ENCODE results near the gene PEX12.

PEX12 gene

DNA sequence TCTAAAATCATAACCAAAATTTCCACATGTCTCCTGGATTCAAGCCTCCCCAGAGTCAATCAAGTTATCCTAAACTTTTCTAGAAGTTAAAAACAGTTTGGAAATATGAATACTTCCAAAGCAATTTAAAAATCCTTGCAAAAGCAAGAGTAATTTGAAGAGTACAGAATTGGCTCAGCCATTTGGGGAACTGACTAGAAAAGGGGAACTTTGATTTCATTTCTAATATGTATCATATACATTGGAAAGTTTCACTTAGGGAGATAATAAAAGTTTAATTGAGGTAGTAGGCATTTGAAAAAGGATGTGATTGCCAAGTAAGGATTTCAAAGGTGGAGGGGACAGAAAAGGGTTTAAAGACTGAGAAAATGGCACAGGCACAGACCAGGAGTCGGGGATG is 31.9 kb downstream of the PEX12 start:
- Histone ChIP-seq H4K8ac (ENCODE audit: low read length) (no peak overlapping the region), H2AFZ (ENCODE audit: low read depth, low read length) (no peak overlapping the region), H3K9me3 (ENCODE audit: control insufficient read depth, low read length) (no peaks in the 10 kb centered on the region), H3K23ac (ENCODE audit: low read length in 2 of 2) (no peak overlapping the region), H3K36me3 (ENCODE audit: control insufficient read depth in 1 of 2, insufficient read depth in 2 of 2, low read depth in 1 of 2, low read length in 2 of 2) (no peaks in the 10 kb centered on the region), H3K4me2 (ENCODE audit: low read length, poor library complexity, severe bottlenecking) (no peak overlapping the region), H4K91ac (ENCODE audit: low read length) (no peak overlapping the region), H3K4me1 (ENCODE audit: control insufficient read depth, insufficient read depth, low read depth, low read length) (no peaks in the 10 kb centered on the region), H3K9ac (ENCODE audit: low read length) (no peak overlapping the region), H3K27me3 (ENCODE audit: control insufficient read depth in 1 of 2, insufficient read depth in 1 of 2, low read length in 2 of 2) (peaks cover 19 to 39% of the 10 kb centered on the region in 2 experiments), H3K14ac (ENCODE audit: low read length in 2 of 2) (no peak overlapping the region), H3K4ac (ENCODE audit: low read depth in 1 of 2, low read length in 2 of 2) (no peak overlapping the region), H3K27ac (ENCODE audit: low read length, poor library complexity, severe bottlenecking) (no peak overlapping the region), H3K18ac (ENCODE audit: low read depth in 1 of 2, low read length in 2 of 2) (no peak overlapping the region), H3K4me3 (ENCODE audit: insufficient read depth in 1 of 2, low read depth in 1 of 2, low read length in 2 of 2) (no peak overlapping the region), H2BK12ac (ENCODE audit: low read length in 2 of 2) (no peak overlapping the region), H2BK120ac (ENCODE audit: low read depth, low read length) (no peak overlapping the region), H3K79me1 (replicated peaks; ENCODE audit: low read length, poor library complexity, severe bottlenecking) (no peaks in the 10 kb centered on the region), H2BK5ac (ENCODE audit: low read depth, low read length, poor library complexity, severe bottlenecking) (no peak overlapping the region), H2AK5ac (ENCODE audit: low read length, severe bottlenecking) (no peak overlapping the region), H2BK15ac (ENCODE audit: low read depth, poor library complexity, severe bottlenecking) (no peak overlapping the region)
- DNase-seq, result no peak
- WGBS, result 71% methylated on average over 1 of the region's 1 CpG

- H3K18ac ChIP-seq (ENCODE audit: low read depth in 1 of 2, low read length in 2 of 2), result no peak overlapping the region
- no peak overlapping the region for H4K8ac ChIP-seq (ENCODE audit: low read length)
- no peak overlapping the region for H3K4me2 ChIP-seq (ENCODE audit: low read length, poor library complexity, severe bottlenecking)
- no peak overlapping the region for H3K27ac ChIP-seq (ENCODE audit: low read length, poor library complexity, severe bottlenecking)
- no peak overlapping the region for H2BK5ac ChIP-seq (ENCODE audit: low read depth, low read length, poor library complexity, severe bottlenecking)
- H3K9ac ChIP-seq (ENCODE audit: low read length), result no peak overlapping the region
- H2AFZ ChIP-seq (ENCODE audit: low read depth, low read length), result no peak overlapping the region
- H4K91ac ChIP-seq (ENCODE audit: low read length), result no peak overlapping the region
- H3K23ac ChIP-seq (ENCODE audit: low read length in 2 of 2), result no peak overlapping the region
- no peak overlapping the region for H3K4ac ChIP-seq (ENCODE audit: low read depth in 1 of 2, low read length in 2 of 2)
- H3K4me3 ChIP-seq (ENCODE audit: insufficient read depth in 1 of 2, low read depth in 1 of 2, low read length in 2 of 2), result no peak overlapping the region
- H3K27me3 ChIP-seq (ENCODE audit: control insufficient read depth in 1 of 2, insufficient read depth in 1 of 2, low read length in 2 of 2), result peaks cover 19 to 34% of the 10 kb centered on the region in 2 experiments
- no peaks in the 10 kb centered on the region for H3K36me3 ChIP-seq (ENCODE audit: control insufficient read depth in 1 of 2, insufficient read depth in 2 of 2, low read depth in 1 of 2, low read length in 2 of 2)
- no peak overlapping the region for H2AK5ac ChIP-seq (ENCODE audit: low read length, severe bottlenecking)
- DNase-seq, result no peak
- H2BK120ac ChIP-seq (ENCODE audit: low read depth, low read length), result no peak overlapping the region
- no peaks in the 10 kb centered on the region for H3K9me3 ChIP-seq (ENCODE audit: control insufficient read depth, low read length)
- WGBS, result no CpG with 5 or more reads among the region's 1 CpG
- H3K79me1 ChIP-seq (replicated peaks; ENCODE audit: low read length, poor library complexity, severe bottlenecking), result no peaks in the 10 kb centered on the region
- no peak overlapping the region for H3K14ac ChIP-seq (ENCODE audit: low read length in 2 of 2)
- H2BK12ac ChIP-seq (ENCODE audit: low read length in 2 of 2), result no peak overlapping the region
- no peak overlapping the region for H2BK15ac ChIP-seq (ENCODE audit: low read depth, poor library complexity, severe bottlenecking)
- H3K4me1 ChIP-seq (ENCODE audit: control insufficient read depth, insufficient read depth, low read depth, low read length), result no peaks in the 10 kb centered on the region
Measured at GRCh38 chr17:35545150-35545549, 33.2 kb downstream of the PEX12 start.

DNA sequence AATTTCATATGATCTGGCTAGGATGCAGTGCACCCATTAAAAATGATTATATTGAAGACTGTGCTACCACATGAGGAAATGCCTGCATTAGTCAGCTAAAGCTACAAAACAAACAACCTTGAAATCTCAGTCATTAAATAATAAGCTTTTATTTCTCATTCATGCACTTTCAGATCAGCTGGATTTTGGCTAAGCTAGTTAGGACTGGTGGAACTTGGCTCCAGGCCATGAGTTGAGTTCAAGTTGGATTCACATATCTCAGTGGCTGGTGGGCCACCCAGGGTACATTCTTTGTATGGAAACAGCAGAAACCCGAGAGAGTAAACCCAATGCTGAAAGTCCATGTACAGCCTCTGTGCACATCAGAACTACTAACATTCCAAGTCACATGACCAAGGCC is 34.5 kb downstream of the PEX12 start:
- no peak for DNase-seq
- no CpG with 5 or more reads among the region's 1 CpG for whole genome bisulfite sequencing
- Histone ChIP-seq H2BK12ac (ENCODE audit: low read length in 2 of 2) (no peak overlapping the region), H3K4me2 (ENCODE audit: low read length, poor library complexity, severe bottlenecking) (no peak overlapping the region), H2BK15ac (ENCODE audit: low read depth, poor library complexity, severe bottlenecking) (no peak overlapping the region), H3K4ac (ENCODE audit: low read depth in 1 of 2, low read length in 2 of 2) (no peak overlapping the region), H3K9ac (ENCODE audit: low read length) (no peak overlapping the region), H2AFZ (ENCODE audit: low read depth, low read length) (no peak overlapping the region), H4K8ac (ENCODE audit: low read length) (no peak overlapping the region), H3K27me3 (ENCODE audit: control insufficient read depth in 1 of 2, insufficient read depth in 1 of 2, low read length in 2 of 2) (peaks cover 14 to 23% of the 10 kb centered on the region in 2 experiments), H3K79me1 (replicated peaks; ENCODE audit: low read length, poor library complexity, severe bottlenecking) (no peaks in the 10 kb centered on the region), H3K18ac (ENCODE audit: low read depth in 1 of 2, low read length in 2 of 2) (no peak overlapping the region), H3K4me3 (ENCODE audit: insufficient read depth in 1 of 2, low read depth in 1 of 2, low read length in 2 of 2) (no peak overlapping the region), H3K14ac (ENCODE audit: low read length in 2 of 2) (no peak overlapping the region), H3K4me1 (ENCODE audit: control insufficient read depth, insufficient read depth, low read depth, low read length) (no peaks in the 10 kb centered on the region), H3K27ac (ENCODE audit: low read length, poor library complexity, severe bottlenecking) (no peak overlapping the region), H4K91ac (ENCODE audit: low read length) (no peak overlapping the region), H3K9me3 (ENCODE audit: control insufficient read depth, low read length) (no peaks in the 10 kb centered on the region), H3K36me3 (ENCODE audit: control insufficient read depth in 1 of 2, insufficient read depth in 2 of 2, low read depth in 1 of 2, low read length in 2 of 2) (no peaks in the 10 kb centered on the region), H3K23ac (ENCODE audit: low read length in 2 of 2) (no peak overlapping the region), H2BK120ac (ENCODE audit: low read depth, low read length) (no peak overlapping the region), H2BK5ac (ENCODE audit: low read depth, low read length, poor library complexity, severe bottlenecking) (no peak overlapping the region), H2AK5ac (ENCODE audit: low read length, severe bottlenecking) (no peak overlapping the region)

DNA sequence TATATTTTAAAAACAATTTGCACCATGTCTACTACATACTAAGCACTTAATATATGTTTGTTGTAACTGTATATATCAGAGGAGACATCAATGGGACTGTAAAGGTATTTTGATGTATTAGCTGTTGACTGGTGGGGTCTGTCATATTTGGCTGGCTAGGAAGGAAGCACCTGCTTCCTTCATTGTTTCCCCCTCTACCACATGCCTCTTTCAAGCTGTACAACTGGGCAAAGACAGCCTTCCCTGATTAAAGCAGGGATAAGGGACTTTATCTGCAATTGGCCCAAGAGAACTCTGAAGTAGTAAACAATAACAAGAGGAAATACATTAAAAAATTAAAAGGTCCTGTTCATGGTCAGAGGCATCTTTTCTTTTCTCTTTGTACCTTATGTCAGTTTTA is 35.4 kb downstream of the PEX12 start:
- no peak overlapping the region for H2BK12ac ChIP-seq (ENCODE audit: low read length in 2 of 2)
- H4K91ac ChIP-seq (ENCODE audit: low read length), result no peak overlapping the region

More for the DNA sequence above, 35.4 kb downstream of the PEX12 start:
- Histone ChIP-seq H3K4me1 (ENCODE audit: control insufficient read depth, insufficient read depth, low read depth, low read length) (no peaks in the 10 kb centered on the region), H3K36me3 (ENCODE audit: control insufficient read depth in 1 of 2, insufficient read depth in 2 of 2, low read depth in 1 of 2, low read length in 2 of 2) (no peaks in the 10 kb centered on the region), H3K14ac (ENCODE audit: low read length in 2 of 2) (no peak overlapping the region), H3K4me3 (ENCODE audit: insufficient read depth in 1 of 2, low read depth in 1 of 2, low read length in 2 of 2) (no peak overlapping the region), H2AFZ (ENCODE audit: low read depth, low read length) (no peak overlapping the region), H3K23ac (ENCODE audit: low read length in 2 of 2) (no peak overlapping the region), H3K79me1 (replicated peaks; ENCODE audit: low read length, poor library complexity, severe bottlenecking) (no peaks in the 10 kb centered on the region), H2BK120ac (ENCODE audit: low read depth, low read length) (no peak overlapping the region), H3K27ac (ENCODE audit: low read length, poor library complexity, severe bottlenecking) (no peak overlapping the region), H3K4ac (ENCODE audit: low read depth in 1 of 2, low read length in 2 of 2) (no peak overlapping the region), H4K8ac (ENCODE audit: low read length) (no peak overlapping the region), H3K9me3 (ENCODE audit: control insufficient read depth, low read length) (no peaks in the 10 kb centered on the region), H2BK5ac (ENCODE audit: low read depth, low read length, poor library complexity, severe bottlenecking) (no peak overlapping the region), H3K4me2 (ENCODE audit: low read length, poor library complexity, severe bottlenecking) (no peak overlapping the region), H2AK5ac (ENCODE audit: low read length, severe bottlenecking) (no peak overlapping the region), H3K9ac (ENCODE audit: low read length) (no peak overlapping the region), H3K27me3 (ENCODE audit: control insufficient read depth in 1 of 2, insufficient read depth in 1 of 2, low read length in 2 of 2) (peaks cover 5 to 14% of the 10 kb centered on the region in 2 experiments), H2BK15ac (ENCODE audit: low read depth, poor library complexity, severe bottlenecking) (no peak overlapping the region), H3K18ac (ENCODE audit: low read depth in 1 of 2, low read length in 2 of 2) (no peak overlapping the region)
- DNase-seq, result no peak

All from mesenchymal stem cell (in vitro differentiated cells and primary cell).